Right kidney (tissue), 1 donor: ENCODE data around the gene FUT7.
"Not testable (repeated sequence)": the region's sequence is repeated elsewhere in the genome, so short reads cannot be mapped to it uniquely, and the experiment has no call there.

Experiments
- DNase-seq: peaks from one replicate; pipeline ENCODE4 v3.0.0-alpha.2; 2016

FUT7 gene

DNA sequence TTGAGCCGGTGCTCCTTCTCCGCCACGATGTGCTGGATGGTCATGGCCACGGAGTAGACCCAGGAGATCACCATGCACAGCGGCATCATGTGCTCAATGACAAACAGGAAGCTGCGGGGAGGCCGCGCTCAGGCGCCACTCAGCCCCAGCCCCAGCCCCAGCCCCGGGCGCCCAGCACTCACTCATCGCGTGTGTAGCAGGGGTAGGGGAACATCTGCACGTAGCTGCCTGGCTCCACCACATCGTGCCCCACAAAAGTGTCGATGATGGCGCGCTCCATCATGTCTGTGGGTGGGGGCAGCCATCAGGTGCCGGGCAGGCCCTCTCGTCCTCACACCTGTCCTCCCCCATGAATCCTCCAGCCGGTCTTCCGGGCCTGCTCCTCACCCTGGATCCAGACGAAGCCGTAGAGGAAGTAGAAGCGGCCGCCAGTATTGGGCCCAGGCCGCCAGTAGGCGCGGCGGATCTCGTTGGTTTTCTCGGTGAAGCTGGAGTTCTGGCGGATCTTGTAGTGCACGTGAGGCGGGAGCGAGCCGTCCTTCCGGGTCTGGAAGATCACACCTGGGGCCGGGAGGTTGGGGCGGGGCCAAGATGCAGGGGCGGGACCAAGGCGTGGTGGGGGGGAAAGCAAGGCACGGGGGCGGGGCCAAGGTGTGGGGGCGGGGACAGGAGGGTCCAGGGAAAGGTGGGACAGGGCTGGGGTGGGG, 13.9 kb downstream of the FUT7 start:
- DNase-seq: no peak

DNA sequence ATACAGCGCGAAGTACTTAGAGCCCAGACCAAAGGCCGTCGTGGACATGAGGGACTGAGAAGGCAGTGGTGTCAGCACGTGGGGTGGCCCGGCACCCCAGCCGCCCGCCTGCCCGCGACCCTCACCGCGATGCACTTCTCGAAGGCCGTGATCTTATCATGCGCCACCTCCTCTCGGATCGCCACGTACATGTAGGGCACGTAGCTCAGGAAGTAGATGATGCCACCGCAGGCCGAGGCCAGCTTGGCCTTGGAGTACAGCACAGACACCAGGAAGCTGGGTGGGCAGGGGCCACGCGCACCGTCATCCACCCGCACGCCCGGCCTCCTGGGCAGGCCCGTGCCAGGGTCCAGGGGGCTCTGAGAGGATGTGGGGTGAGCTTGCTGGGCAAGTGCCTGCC, 14.8 kb downstream of the FUT7 start:
- no peak for DNase-seq

- DNase-seq: no peak
Measured at GRCh38 chr9:137016436-137016835, 15.5 kb downstream of the FUT7 start.

DNA sequence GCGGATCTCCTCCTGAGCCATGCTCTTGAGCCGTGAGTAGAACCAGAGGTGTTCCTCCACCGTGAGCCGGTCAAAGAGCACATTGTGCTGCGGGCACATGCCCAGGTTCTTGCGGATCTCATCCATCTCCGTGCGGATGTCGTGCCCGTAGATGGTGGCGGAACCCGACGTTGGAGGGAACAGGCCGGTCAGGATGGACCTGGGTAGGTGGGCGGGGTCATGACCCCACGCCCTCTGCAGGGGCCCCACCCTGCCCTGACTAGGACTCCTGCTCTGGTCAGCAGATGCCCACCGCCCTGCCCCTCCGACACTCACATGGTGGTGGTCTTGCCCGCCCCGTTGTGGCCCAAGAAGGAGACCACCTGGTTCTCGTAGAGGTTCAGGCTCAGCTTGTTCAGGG, 15.9 kb downstream of the FUT7 start:
- no peak for DNase-seq

DNA sequence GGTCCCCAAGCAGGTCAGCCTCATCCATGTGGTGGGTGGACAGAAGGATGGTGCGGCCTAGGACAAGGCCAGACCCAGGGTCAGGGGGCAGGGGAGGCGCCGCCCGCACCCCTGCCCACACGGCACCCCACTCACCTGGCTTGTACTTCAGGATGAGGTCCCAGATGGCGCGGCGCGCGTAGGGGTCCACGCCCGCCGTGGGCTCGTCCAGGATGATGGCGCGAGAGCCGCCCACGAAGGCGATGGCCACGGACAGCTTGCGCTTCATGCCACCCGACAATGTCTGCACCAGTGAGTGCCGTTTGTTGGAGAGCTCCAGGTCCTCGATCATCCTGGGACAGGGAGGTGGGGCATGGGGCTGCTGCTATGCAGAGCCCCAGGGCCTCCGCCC, 16.4 kb downstream of the FUT7 start:
- DNase-seq: no peak

DNA sequence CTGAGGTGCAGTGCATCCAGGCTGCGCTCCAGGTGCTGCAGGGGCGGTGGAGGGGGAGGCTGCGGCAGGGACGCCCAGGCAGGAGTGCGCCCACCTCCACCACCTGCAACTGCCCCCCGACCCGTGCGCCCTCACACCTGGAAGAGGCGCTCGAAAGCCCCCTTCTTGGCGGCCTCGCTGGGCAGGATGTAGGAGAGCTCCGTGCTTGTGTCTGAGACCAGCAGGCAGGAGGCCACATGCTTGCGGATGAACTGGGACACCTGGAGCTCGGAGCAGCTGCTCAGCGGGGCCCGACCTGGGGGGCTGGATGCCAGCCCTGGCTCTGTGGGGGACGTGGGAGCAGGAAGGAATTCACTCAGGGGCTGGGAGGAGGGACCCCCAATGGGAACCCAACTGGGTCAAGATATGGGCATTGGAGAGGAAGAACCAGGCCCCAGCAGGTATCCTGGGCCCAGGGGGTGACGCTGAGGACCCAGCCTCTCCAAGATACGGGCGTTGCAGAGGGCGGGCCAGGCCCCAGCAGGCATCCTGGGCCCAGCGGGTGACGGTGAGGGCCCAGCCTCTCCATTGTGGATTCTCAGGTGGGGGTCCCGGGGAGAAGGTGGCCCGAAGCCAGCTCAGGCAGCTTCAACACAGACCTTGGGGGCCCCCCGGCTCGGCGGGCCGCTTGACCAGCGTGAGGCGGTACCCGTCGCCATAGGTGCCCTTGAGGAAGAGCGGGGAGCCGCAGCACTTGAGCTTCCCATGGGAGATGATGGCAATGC, 16.9 kb downstream of the FUT7 start:
- no peak for DNase-seq

DNA sequence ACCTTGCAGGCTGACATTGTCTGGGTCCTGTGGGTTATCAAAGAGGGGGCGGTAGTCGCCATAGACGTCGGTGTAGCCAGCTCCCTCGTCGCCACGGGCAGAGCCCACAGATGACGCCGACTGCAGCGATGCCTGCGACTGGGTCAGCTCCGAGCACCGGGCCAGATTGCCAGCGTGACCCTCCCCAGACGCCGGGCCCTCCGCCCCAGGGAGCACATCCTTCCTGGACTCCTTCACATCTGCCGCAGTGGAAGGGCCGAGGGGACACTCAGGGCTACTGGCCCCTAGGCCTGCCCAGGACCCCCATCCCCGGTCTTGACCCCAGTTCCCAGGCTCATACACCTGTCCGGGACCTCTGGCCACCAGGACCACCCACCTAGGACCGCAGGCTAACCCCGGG, 17.7 kb downstream of the FUT7 start:
- DNase-seq: no peak

DNA sequence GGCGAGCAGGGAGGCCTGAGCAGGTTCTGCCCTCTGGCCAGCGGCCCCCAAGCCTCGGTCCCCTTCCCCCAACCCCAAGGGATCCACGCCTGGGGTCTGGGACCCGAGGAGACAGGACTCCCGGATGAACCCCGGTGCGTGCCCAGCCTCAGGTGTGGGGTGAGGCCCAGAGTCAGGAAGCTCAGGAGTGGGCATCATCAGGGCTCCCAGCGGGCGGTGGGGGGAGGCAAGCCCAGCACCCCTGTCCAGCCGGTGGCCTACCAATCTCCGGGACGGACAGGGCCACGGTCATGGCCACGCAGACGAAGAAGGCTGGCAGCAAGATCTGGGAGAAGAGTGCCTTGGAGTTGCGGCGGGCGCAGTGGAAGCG, 18.3 kb downstream of the FUT7 start:
- DNase-seq: no peak

- no peak for DNase-seq
Measured at GRCh38 chr9:137012694-137013570, 19.0 kb downstream of the FUT7 start.

- no peak for DNase-seq
Measured at GRCh38 chr9:137011907-137012675, 19.8 kb downstream of the FUT7 start.

DNA sequence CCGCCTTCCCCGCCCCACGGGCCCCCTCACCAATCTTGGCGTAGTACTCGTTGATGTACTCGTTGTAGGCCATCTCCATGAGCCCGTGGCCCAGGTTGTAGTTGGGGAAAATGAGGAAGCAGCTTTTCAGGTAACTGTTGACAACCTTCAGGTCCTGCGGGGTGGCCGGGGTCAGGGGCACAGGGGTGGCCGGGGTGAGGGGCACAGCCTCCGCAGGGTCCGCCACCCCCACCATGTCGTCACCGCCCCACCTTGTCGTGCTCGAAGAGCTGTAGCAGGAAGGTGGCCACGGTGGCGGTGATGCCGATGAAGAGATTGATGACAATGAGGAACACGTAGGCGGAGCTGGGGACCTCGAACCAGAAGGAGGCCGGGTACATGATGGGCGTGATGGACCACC, 20.7 kb downstream of the FUT7 start:
- DNase-seq: no peak

DNA sequence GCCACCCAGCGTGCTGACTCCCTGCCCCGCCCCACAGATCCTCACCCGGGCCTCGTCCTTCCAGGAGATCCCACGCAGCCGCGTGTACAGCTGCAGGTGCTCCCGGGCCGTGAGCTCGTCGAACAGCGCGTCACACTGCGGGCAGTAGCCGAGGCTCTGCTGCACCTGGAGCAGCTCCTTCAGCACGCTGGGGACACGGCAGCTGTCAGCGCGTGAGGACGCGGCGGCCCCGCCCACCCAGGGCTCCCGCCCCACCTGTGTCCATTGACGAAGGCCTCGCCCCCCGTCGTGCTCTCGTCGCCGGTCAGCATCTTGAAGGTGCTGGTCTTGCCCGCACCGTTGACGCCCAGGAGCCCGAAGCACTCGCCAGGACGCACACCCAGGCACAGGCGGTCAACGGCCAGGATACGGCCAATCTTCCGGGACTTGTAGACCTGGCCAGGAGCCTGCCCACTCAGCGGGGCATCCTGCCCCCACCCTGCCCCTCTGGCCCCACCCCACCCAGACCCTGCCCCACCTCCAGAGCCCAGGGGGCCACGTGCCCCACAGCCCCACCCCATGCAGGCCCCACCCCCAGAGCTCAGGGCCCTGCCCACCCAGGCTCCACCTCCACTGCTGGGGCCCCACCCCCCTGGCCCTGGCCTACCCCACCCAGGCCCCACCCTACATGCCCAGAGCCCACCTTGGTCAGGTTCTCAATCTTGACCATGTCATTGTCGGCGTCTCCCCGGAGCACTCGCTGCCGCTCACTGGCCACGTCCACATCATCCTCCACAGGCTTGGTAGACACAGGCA, 21.8 kb downstream of the FUT7 start:
- DNase-seq: no peak

- DNase-seq: no peak
Measured at GRCh38 chr9:137009217-137009616, 22.7 kb downstream of the FUT7 start.

DNA sequence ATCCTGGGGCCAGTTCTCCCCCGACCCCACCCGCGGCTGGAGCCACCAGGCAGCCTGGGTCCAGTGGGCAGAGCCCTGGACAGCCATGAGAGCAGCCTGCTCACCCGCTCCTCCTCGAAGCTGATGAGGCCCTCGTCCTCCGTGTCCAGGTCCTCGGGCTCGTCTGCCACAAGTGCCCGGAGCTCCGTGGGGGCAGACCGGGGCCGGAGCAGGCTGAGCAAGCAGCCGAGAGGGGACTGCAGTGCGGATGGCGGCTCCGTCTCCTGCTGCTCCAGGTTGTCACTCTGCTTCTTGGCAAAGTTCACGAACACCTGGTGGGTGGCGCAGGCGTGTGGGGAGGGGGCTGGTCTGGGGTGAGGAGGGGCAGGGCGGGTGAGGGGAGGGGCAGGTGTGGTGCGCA, 23.6 kb downstream of the FUT7 start:
- DNase-seq: no peak

DNA sequence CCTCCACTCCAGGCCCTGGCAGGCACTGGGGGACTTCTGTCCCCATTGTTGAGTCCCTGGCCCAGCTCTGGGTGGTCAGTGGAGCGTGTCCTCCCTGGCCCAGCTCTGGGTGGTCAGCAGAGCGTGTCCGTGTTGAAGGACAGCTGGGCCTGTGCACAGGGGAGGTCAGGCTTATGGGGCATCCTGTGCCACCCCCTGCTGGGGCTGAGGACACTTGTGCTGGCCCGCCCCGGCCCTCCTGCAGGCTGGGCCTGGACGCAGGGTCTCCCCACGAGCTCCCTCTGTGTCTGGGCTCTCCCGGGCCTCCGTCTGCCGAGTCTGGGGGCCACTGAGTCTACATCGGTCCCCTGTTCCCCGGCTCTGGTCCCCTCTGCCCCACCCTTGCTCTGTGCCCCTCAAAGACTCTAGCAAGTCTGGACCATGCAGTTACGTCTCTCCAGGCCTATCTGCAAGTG, 24.0 kb downstream of the FUT7 start:
- DNase-seq: no peak

GRCh38 chr9:137007108-137007815, 24.6 kb downstream of the FUT7 start:
- DNase-seq: no peak

GRCh38 chr9:137006116-137007003, 25.5 kb downstream of the FUT7 start:
- no peak for DNase-seq

- DNase-seq: not testable (repeated sequence)
Measured at GRCh38 chr9:137004285-137004684, 27.6 kb downstream of the FUT7 start.

- DNase-seq: no peak
Measured at GRCh38 chr9:137002646-137003041, 29.2 kb downstream of the FUT7 start.
